ENCODE results near the gene LKAAEAR1. TPM values are rescaled to one million over a fixed set of nuclear protein-coding genes. Genes with fewer than 3 reads are reported as not detected.

The LKAAEAR1 gene
- total and polyA plus RNA-seq, 2 of the 13 experiments (the other 11 are each of a cell fraction or from before 2014, with no cell fraction given): not detected

DNA sequence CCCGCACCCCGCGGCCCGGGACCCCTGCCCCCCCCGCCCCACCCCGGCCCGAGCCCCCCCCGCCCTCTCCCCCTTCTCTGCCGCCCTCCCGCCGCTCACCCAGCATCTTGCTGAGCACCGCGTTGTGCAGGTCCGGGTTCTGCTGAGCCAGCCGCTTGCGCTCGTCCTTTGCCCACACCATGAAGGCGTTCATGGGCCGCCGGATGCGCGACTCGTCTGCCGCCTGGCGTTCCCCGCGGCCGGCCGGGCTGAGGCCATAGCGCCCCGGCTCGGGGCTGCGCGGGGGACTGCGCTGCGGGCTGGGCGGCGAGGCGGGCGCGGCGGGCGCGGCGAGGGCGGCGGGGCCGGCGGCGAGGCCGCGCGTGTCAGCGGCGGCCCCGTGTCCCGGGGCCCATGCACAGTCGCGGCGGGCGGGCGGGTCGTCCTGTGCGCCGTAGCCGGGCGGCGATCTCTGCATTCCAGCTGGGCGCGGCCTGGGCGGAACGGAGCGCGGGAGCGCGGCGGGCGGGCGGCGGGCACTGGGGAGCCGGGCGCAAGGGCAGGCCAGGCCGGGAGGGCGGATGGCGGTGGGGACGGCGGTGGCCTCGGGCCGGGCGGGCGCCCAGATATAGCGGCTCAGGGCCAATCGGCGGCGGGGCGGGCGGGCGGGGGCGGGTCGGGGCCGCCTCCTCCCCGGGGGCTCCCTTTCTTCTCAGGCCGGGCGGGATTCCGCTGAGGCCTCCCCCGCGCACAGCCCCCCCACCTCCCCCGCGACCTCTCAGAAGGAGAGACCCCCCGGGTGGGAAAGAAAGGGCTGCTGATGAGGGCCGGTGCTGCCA, 34.9 kb downstream of the LKAAEAR1 start, which contains the start of gene SOX18 (continued):
- no peak for TF ChIP-seq KDM5A (IDR thresholded peaks at IDR 0.05; ENCODE audit: borderline replicate concordance, low read length)
- TF ChIP-seq FOXM1 (CRISPR knock-in tag; IDR thresholded peaks at IDR 0.05): 0 out of 2 replicates have a peak, but pooled peaks have one; percentile 35
- no peak for TF ChIP-seq DNMT3B (CRISPR knock-in tag; conservative IDR thresholded peaks at IDR 0.05)
- TF ChIP-seq, protein P1, sequence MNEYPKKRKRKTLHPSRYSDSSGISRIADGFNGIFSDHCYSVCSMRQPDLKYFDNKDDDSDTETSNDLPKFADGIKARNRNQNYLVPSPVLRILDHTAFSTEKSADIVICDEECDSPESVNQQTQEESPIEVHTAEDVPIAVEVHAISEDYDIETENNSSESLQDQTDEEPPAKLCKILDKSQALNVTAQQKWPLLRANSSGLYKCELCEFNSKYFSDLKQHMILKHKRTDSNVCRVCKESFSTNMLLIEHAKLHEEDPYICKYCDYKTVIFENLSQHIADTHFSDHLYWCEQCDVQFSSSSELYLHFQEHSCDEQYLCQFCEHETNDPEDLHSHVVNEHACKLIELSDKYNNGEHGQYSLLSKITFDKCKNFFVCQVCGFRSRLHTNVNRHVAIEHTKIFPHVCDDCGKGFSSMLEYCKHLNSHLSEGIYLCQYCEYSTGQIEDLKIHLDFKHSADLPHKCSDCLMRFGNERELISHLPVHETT (CRISPR knock-in tag; conservative IDR thresholded peaks at IDR 0.05): no peak
- TF ChIP-seq FIP1L1 (IDR thresholded peaks at IDR 0.05; ENCODE audit: borderline replicate concordance, insufficient read depth, low read depth, low read length): no peak
- no peak for TF ChIP-seq ZSCAN12 (CRISPR knock-in tag; IDR thresholded peaks at IDR 0.05)
- TF ChIP-seq, protein P2, sequence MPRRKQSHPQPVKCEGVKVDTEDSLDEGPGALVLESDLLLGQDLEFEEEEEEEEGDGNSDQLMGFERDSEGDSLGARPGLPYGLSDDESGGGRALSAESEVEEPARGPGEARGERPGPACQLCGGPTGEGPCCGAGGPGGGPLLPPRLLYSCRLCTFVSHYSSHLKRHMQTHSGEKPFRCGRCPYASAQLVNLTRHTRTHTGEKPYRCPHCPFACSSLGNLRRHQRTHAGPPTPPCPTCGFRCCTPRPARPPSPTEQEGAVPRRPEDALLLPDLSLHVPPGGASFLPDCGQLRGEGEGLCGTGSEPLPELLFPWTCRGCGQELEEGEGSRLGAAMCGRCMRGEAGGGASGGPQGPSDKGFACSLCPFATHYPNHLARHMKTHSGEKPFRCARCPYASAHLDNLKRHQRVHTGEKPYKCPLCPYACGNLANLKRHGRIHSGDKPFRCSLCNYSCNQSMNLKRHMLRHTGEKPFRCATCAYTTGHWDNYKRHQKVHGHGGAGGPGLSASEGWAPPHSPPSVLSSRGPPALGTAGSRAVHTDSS (CRISPR knock-in tag; conservative IDR thresholded peaks at IDR 0.05): 0 out of 2 replicates have a peak, but pooled peaks have one; percentile 49
- TF ChIP-seq, protein P3, sequence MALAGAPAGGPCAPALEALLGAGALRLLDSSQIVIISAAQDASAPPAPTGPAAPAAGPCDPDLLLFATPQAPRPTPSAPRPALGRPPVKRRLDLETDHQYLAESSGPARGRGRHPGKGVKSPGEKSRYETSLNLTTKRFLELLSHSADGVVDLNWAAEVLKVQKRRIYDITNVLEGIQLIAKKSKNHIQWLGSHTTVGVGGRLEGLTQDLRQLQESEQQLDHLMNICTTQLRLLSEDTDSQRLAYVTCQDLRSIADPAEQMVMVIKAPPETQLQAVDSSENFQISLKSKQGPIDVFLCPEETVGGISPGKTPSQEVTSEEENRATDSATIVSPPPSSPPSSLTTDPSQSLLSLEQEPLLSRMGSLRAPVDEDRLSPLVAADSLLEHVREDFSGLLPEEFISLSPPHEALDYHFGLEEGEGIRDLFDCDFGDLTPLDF (CRISPR knock-in tag; IDR thresholded peaks at IDR 0.05): no peak
- TF ChIP-seq HOXA7 (CRISPR knock-in tag; IDR thresholded peaks at IDR 0.05): no peak
- 0 out of 2 replicates have a peak, but pooled peaks have one; percentile 31 for TF ChIP-seq ZNF441 (CRISPR knock-in tag; IDR thresholded peaks at IDR 0.05; ENCODE audit: borderline replicate concordance)
- TF ChIP-seq ZNF768 (CRISPR knock-in tag; IDR thresholded peaks at IDR 0.05): peak; percentile 61
- TF ChIP-seq, protein P4, sequence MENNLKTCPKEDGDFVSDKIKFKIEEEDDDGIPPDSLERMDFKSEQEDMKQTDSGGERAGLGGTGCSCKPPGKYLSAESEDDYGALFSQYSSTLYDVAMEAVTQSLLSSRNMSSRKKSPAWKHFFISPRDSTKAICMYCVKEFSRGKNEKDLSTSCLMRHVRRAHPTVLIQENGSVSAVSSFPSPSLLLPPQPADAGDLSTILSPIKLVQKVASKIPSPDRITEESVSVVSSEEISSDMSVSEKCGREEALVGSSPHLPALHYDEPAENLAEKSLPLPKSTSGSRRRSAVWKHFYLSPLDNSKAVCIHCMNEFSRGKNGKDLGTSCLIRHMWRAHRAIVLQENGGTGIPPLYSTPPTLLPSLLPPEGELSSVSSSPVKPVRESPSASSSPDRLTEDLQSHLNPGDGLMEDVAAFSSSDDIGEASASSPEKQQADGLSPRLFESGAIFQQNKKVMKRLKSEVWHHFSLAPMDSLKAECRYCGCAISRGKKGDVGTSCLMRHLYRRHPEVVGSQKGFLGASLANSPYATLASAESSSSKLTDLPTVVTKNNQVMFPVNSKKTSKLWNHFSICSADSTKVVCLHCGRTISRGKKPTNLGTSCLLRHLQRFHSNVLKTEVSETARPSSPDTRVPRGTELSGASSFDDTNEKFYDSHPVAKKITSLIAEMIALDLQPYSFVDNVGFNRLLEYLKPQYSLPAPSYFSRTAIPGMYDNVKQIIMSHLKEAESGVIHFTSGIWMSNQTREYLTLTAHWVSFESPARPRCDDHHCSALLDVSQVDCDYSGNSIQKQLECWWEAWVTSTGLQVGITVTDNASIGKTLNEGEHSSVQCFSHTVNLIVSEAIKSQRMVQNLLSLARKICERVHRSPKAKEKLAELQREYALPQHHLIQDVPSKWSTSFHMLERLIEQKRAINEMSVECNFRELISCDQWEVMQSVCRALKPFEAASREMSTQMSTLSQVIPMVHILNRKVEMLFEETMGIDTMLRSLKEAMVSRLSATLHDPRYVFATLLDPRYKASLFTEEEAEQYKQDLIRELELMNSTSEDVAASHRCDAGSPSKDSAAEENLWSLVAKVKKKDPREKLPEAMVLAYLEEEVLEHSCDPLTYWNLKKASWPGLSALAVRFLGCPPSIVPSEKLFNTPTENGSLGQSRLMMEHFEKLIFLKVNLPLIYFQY (CRISPR knock-in tag; IDR thresholded peaks at IDR 0.05; ENCODE audit: borderline replicate concordance): no peak
- no peak for TF ChIP-seq RFXANK (CRISPR knock-in tag; IDR thresholded peaks at IDR 0.05)
- no peak; the same call in 1 of the 2 replicates for TF ChIP-seq ZBTB8A (CRISPR knock-in tag; IDR thresholded peaks at IDR 0.05; ENCODE audit: borderline replicate concordance, low read depth)
- TF ChIP-seq, protein P5, sequence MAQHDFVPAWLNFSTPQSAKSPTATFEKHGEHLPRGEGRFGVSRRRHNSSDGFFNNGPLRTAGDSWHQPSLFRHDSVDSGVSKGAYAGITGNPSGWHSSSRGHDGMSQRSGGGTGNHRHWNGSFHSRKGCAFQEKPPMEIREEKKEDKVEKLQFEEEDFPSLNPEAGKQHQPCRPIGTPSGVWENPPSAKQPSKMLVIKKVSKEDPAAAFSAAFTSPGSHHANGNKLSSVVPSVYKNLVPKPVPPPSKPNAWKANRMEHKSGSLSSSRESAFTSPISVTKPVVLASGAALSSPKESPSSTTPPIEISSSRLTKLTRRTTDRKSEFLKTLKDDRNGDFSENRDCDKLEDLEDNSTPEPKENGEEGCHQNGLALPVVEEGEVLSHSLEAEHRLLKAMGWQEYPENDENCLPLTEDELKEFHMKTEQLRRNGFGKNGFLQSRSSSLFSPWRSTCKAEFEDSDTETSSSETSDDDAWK (CRISPR knock-in tag; IDR thresholded peaks at IDR 0.05): no peak

All from HepG2 (cell line).